Keratinocyte (primary cell): Measurements from ENCODE around the gene ITGB4.

Source experiments
- EZH2 ChIP-seq: IDR thresholded peaks from one replicate; pipeline ENCODE4 v1.6.1; 2012; ENCODE audit warnings: inconsistent platforms, mild to moderate bottlenecking, low read length, moderate library complexity
- TF ChIP-seq, protein P1 (sequence below), 3 experiments: IDR thresholded peaks in 1 of 3; conservative IDR thresholded peaks in 1 of 3; optimal IDR thresholded peaks in 1 of 3; 2 replicates in 2 of 3; 3 replicates in 1 of 3; pipeline versions ENCODE3 to v1.5.1; 2011; ENCODE audit warnings: low read length in 3 of 3, mild to moderate bottlenecking in 3 of 3, moderate library complexity in 2 of 3, control low read depth in 1 of 3, inconsistent platforms in 1 of 3; ENCODE audit not compliant: insufficient read depth in 2 of 3; ENCODE audit errors: extremely low read depth in 1 of 3

DNA sequence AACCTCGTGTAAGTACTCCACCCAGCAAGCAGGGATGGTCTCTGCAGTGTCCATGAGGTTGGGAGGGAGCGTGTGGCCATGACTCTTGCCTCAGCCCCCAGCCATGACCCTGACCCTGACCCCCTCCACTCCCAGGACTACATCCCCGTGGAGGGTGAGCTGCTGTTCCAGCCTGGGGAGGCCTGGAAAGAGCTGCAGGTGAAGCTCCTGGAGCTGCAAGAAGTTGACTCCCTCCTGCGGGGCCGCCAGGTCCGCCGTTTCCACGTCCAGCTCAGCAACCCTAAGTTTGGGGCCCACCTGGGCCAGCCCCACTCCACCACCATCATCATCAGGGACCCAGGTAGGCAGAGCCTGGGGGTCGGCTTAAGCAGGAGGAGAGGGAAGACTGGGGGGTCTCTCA, 27.4 kb downstream of the ITGB4 start:
- TF ChIP-seq, protein P1, sequence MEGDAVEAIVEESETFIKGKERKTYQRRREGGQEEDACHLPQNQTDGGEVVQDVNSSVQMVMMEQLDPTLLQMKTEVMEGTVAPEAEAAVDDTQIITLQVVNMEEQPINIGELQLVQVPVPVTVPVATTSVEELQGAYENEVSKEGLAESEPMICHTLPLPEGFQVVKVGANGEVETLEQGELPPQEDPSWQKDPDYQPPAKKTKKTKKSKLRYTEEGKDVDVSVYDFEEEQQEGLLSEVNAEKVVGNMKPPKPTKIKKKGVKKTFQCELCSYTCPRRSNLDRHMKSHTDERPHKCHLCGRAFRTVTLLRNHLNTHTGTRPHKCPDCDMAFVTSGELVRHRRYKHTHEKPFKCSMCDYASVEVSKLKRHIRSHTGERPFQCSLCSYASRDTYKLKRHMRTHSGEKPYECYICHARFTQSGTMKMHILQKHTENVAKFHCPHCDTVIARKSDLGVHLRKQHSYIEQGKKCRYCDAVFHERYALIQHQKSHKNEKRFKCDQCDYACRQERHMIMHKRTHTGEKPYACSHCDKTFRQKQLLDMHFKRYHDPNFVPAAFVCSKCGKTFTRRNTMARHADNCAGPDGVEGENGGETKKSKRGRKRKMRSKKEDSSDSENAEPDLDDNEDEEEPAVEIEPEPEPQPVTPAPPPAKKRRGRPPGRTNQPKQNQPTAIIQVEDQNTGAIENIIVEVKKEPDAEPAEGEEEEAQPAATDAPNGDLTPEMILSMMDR (optimal IDR thresholded peaks at IDR 0.05 in 1 of 3, IDR thresholded peaks at IDR 0.05 in 1 of 3, conservative IDR thresholded peaks at IDR 0.05 in 1 of 3; ENCODE audit: extremely low read depth in 1 of 3, insufficient read depth in 2 of 3, low read length in 3 of 3): no peak
- TF ChIP-seq EZH2: no peak
